ENCODE results near the gene FXYD1.

Gene FXYD1

GRCh38 chr19:35184267-35184666 lies 45.6 kb downstream of the FXYD1 start:
- DNase-seq: no peak

- DNase-seq: no peak
These were observed 46.3 kb downstream of the FXYD1 start for GRCh38 chr19:35184884-35185283.
